ENCODE data around the gene PHF11.

Gene PHF11

GRCh38 chr13:49495783-49496762, at the start of gene PHF11:
PHF11 (plus strand) TSS chr13:49495953; CDS start chr13:49496002, 49 bp downstream.
- peaks cover 49% of the 10 kb centered on the region for H3K4me1 ChIP-seq (ENCODE audit: insufficient read depth, low read length, severe bottlenecking)
- peak within 1 kb of the TSS; percentile 96 for H3K27ac ChIP-seq (ENCODE audit: low read depth, low read length, poor library complexity, severe bottlenecking)

GRCh38 chr13:49446473-49446872, 49.3 kb upstream of the PHF11 start:
- Histone ChIP-seq H3K79me2 (ENCODE audit: insufficient read depth, low read length) (peaks cover 51% of the 10 kb centered on the region), H3K27ac (ENCODE audit: low read depth, low read length, poor library complexity, severe bottlenecking) (peak overlapping the region; percentile 96), H3K4me1 (ENCODE audit: insufficient read depth, low read length, severe bottlenecking) (peaks cover 52% of the 10 kb centered on the region), H3K36me3 (ENCODE audit: insufficient read depth, low read length) (peaks cover 32% of the 10 kb centered on the region), H3K4me3 (ENCODE audit: low read depth, low read length, poor library complexity, severe bottlenecking) (peak overlapping the region; percentile 77), H3K27me3 (ENCODE audit: insufficient read depth, low read length) (no peaks in the 10 kb centered on the region), H3K9ac (ENCODE audit: low read length) (peak overlapping the region; percentile 84), H4K20me1 (ENCODE audit: insufficient read depth, low read length) (no peaks in the 10 kb centered on the region), H3F3A (ENCODE audit: insufficient read depth, low read length) (peaks cover 9% of the 10 kb centered on the region), H3K4me2 (ENCODE audit: low read length) (peak overlapping the region; percentile 79), H2AFZ (ENCODE audit: low read length) (no peak overlapping the region), H3K9me3 (ENCODE audit: low read length) (no peaks in the 10 kb centered on the region), H3K9me2 (ENCODE audit: low read depth, low read length) (no peaks in the 10 kb centered on the region)
- TF ChIP-seq EZH2 (IDR thresholded peaks at IDR 0.05; ENCODE audit: borderline replicate concordance, low read length) (no peak), CTCF (IDR thresholded peaks at IDR 0.05; ENCODE audit: low read length) (no peak)

More at GRCh38 chr13:49495783-49496762, at the start of gene PHF11:
- TF ChIP-seq EZH2 (IDR thresholded peaks at IDR 0.05; ENCODE audit: borderline replicate concordance, low read length) (no peak), CTCF (IDR thresholded peaks at IDR 0.05; ENCODE audit: low read length) (peak; percentile 26; the same call in 1 of the 2 replicates)
- H3K4me3 ChIP-seq (ENCODE audit: low read depth, low read length, poor library complexity, severe bottlenecking), result peak within 1 kb of the TSS; percentile 83
- H3K4me2 ChIP-seq (ENCODE audit: low read length), result peak within 1 kb of the TSS; percentile 96
- H3F3A ChIP-seq (ENCODE audit: insufficient read depth, low read length), result peaks cover 3% of the 10 kb centered on the region
- no peaks in the 10 kb centered on the region for H3K79me2 ChIP-seq (ENCODE audit: insufficient read depth, low read length)
- H3K36me3 ChIP-seq (ENCODE audit: insufficient read depth, low read length), result peaks cover 15% of the 10 kb centered on the region; the same call in 1 of the 2 replicates
- H2AFZ ChIP-seq (ENCODE audit: low read length), result no peak within 1 kb of the TSS
- no peaks in the 10 kb centered on the region for H3K9me3 ChIP-seq (ENCODE audit: low read length)
- H4K20me1 ChIP-seq (ENCODE audit: insufficient read depth, low read length), result no peaks in the 10 kb centered on the region
- no peaks in the 10 kb centered on the region for H3K27me3 ChIP-seq (ENCODE audit: insufficient read depth, low read length)
- no peaks in the 10 kb centered on the region for H3K9me2 ChIP-seq (ENCODE audit: low read depth, low read length)
- H3K9ac ChIP-seq (ENCODE audit: low read length), result peak within 1 kb of the TSS; percentile 89

GRCh38 chr13:49448753-49449152, 47.0 kb upstream of the PHF11 start:
- Histone ChIP-seq H3K4me3 (ENCODE audit: low read depth, low read length, poor library complexity, severe bottlenecking) (no peak overlapping the region), H3K9ac (ENCODE audit: low read length) (no peak overlapping the region), H3K79me2 (ENCODE audit: insufficient read depth, low read length) (peaks cover 55% of the 10 kb centered on the region), H3K27ac (ENCODE audit: low read depth, low read length, poor library complexity, severe bottlenecking) (no peak overlapping the region), H3K4me2 (ENCODE audit: low read length) (no peak overlapping the region), H3F3A (ENCODE audit: insufficient read depth, low read length) (peaks cover 9% of the 10 kb centered on the region), H3K4me1 (ENCODE audit: insufficient read depth, low read length, severe bottlenecking) (peaks cover 43% of the 10 kb centered on the region), H4K20me1 (ENCODE audit: insufficient read depth, low read length) (no peaks in the 10 kb centered on the region), H2AFZ (ENCODE audit: low read length) (no peak overlapping the region), H3K27me3 (ENCODE audit: insufficient read depth, low read length) (no peaks in the 10 kb centered on the region), H3K9me3 (ENCODE audit: low read length) (no peaks in the 10 kb centered on the region), H3K9me2 (ENCODE audit: low read depth, low read length) (no peaks in the 10 kb centered on the region), H3K36me3 (ENCODE audit: insufficient read depth, low read length) (peaks cover 50% of the 10 kb centered on the region)
- no peak for TF ChIP-seq CTCF (IDR thresholded peaks at IDR 0.05; ENCODE audit: low read length)
- TF ChIP-seq EZH2 (IDR thresholded peaks at IDR 0.05; ENCODE audit: borderline replicate concordance, low read length), result no peak
